Cardiac muscle cell (in vitro differentiated cells and primary cell): ENCODE results near the gene PSMF1. TPM values are rescaled to one million over a fixed set of nuclear protein-coding genes. Genes with fewer than 3 reads are reported as not detected.

ENCODE experiments used
- DNase-seq, 2 donors: peaks; one replicate each; pipeline versions ENCODE4 v3.0.0 to v3.0.0-alpha.2; 2010 to 2017; ENCODE audit warnings: low read depth in 1 of 2, low spot score in 1 of 2
- H3K27ac ChIP-seq: fragments of 200-600 bp; sonication (generic); 2 replicates; pipeline ENCODE4 v1.5.1; 2016
- H3K27me3 ChIP-seq: fragments of 200-600 bp; sonication (generic); 2 replicates; pipeline ENCODE4 v1.6.0; 2016; ENCODE audit warnings: control low read depth
- H3K36me3 ChIP-seq: fragments of 200-600 bp; sonication (generic); 2 replicates; pipeline ENCODE4 v1.5.1; 2016; ENCODE audit warnings: control low read depth
- H3K4me1 ChIP-seq: fragments of 200-600 bp; sonication (generic); 2 replicates; pipeline ENCODE4 v1.8.1; 2017; ENCODE audit warnings: low read depth, mild to moderate bottlenecking, mixed run types
- H3K4me3 ChIP-seq: fragments of 200-600 bp; sonication (generic); 2 replicates; pipeline ENCODE4 v1.5.1; 2016; ENCODE audit warnings: mild to moderate bottlenecking
- H3K9me3 ChIP-seq: fragments of 200-600 bp; sonication (generic); 2 replicates; pipeline ENCODE4 v1.5.1; 2017; ENCODE audit warnings: low read depth, mild to moderate bottlenecking, control low read depth
- polyA plus RNA-seq: library from polyadenylated mRNA; unstranded; fragments of >200 nt; fragmentation: Nextera tagmentation; extraction: Ambion mirVana; gene quantifications from 2 replicates; pipeline ENCODE4 v1.2.1, GENCODE V29; 2016
- total RNA-seq: library from RNA; depleted of rRNA; stranded (reverse); fragments of >200 nt; gene quantifications from 2 replicates; pipeline ENCODE4 v1.2.3, GENCODE V29; 2016
- TF ChIP-seq, protein P1 (sequence below): IDR thresholded peaks from 2 replicates; pipeline ENCODE4 v1.5.1; 2012; ENCODE audit warnings: low read depth, mild to moderate bottlenecking, low read length

The PSMF1 gene
- total and polyA plus RNA-seq, 2 experiments from 2014 or later = 131 to 202 TPM

GRCh38 chr20:1165521-1165920 lies 47.1 kb downstream of the PSMF1 start:
- peaks cover 32% of the 10 kb centered on the region for H3K36me3 ChIP-seq

GRCh38 chr20:1165941-1166340 lies 47.5 kb downstream of the PSMF1 start:
- no peaks in the 10 kb centered on the region for H3K27me3 ChIP-seq
- DNase-seq = no peak
- peaks cover 32% of the 10 kb centered on the region for H3K36me3 ChIP-seq
- TF ChIP-seq, protein P1, sequence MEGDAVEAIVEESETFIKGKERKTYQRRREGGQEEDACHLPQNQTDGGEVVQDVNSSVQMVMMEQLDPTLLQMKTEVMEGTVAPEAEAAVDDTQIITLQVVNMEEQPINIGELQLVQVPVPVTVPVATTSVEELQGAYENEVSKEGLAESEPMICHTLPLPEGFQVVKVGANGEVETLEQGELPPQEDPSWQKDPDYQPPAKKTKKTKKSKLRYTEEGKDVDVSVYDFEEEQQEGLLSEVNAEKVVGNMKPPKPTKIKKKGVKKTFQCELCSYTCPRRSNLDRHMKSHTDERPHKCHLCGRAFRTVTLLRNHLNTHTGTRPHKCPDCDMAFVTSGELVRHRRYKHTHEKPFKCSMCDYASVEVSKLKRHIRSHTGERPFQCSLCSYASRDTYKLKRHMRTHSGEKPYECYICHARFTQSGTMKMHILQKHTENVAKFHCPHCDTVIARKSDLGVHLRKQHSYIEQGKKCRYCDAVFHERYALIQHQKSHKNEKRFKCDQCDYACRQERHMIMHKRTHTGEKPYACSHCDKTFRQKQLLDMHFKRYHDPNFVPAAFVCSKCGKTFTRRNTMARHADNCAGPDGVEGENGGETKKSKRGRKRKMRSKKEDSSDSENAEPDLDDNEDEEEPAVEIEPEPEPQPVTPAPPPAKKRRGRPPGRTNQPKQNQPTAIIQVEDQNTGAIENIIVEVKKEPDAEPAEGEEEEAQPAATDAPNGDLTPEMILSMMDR = no peak
- no peaks in the 10 kb centered on the region for H3K4me1 ChIP-seq
- H3K4me3 ChIP-seq = no peak overlapping the region
- no peaks in the 10 kb centered on the region for H3K9me3 ChIP-seq
- no peak overlapping the region for H3K27ac ChIP-seq

More at GRCh38 chr20:1165521-1165920, 47.1 kb downstream of the PSMF1 start:
- Histone ChIP-seq H3K27me3 (no peaks in the 10 kb centered on the region), H3K27ac (no peak overlapping the region), H3K9me3 (no peaks in the 10 kb centered on the region), H3K4me1 (no peaks in the 10 kb centered on the region), H3K4me3 (no peak overlapping the region)
- DNase-seq = no peak
- TF ChIP-seq, protein P1 = no peak

DNA sequence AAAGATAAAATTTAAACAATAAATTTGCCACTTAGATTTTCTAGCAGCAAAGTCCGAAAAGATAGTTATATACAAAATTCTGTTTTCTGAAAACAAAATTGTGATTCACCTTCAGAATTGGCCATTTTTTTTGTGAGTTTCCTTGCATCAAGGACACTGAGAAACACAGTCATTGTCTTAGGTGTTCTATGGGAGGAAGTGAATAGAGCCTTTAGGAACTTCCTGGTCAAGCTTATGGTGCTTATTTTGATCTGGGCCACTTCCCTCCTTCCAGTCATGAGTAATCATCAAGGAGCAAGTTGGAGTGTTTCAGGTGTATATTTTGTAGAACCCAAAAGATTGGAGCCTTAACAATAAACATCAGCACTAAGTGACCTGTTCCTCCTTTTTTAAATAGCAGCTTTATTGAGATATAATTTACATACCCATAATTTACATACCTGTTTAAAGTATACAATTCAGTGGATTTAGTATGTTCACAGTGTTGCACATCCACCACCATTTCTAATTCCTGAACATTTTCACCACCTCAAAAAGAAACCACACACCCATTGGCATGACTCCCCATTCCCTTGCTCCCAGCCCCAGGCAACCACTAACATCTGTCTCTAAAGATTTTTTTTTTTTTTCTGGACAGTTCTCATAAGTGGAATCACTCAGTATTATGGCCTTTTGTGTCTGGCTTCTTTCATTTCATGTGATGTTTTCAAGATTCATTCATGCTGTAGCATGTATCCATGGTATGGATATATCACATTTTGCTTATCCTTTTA lies 48.7 kb downstream of the PSMF1 start:
- TF ChIP-seq, protein P1 = no peak
- no peak overlapping the region for H3K27ac ChIP-seq
- H3K27me3 ChIP-seq = no peaks in the 10 kb centered on the region
- peaks cover 30% of the 10 kb centered on the region for H3K36me3 ChIP-seq
- no peaks in the 10 kb centered on the region for H3K4me1 ChIP-seq
- no peak overlapping the region for H3K4me3 ChIP-seq
- no peaks in the 10 kb centered on the region for H3K9me3 ChIP-seq
- no peak for DNase-seq

- no peaks in the 10 kb centered on the region for H3K27me3 ChIP-seq
- H3K9me3 ChIP-seq = no peaks in the 10 kb centered on the region
- TF ChIP-seq, protein P1 = no peak
- no peak overlapping the region for H3K27ac ChIP-seq
- no peaks in the 10 kb centered on the region for H3K4me1 ChIP-seq
- no peak for DNase-seq
- H3K4me3 ChIP-seq = no peak overlapping the region
- H3K36me3 ChIP-seq = peaks cover 29% of the 10 kb centered on the region
Observed at GRCh38 chr20:1169224-1169623, 50.8 kb downstream of the PSMF1 start.

- peak; percentile 54 to 85 for DNase-seq
- Histone ChIP-seq H3K36me3 (peaks cover 10% of the 10 kb centered on the region), H3K9me3 (no peaks in the 10 kb centered on the region), H3K27me3 (no peaks in the 10 kb centered on the region), H3K27ac (no peak overlapping the region), H3K4me3 (no peak overlapping the region), H3K4me1 (no peaks in the 10 kb centered on the region)
- TF ChIP-seq, protein P1 = no peak
Observed at GRCh38 chr20:1171461-1172093, 53.2 kb downstream of the PSMF1 start.
